A673 (cell line): ENCODE measurements around the gene TRMT112.

Experiments used
- CTCF ChIP-seq: fragments of 300-800, 200-600 bp; sonication (generic); conservative IDR thresholded peaks from 2 replicates; pipeline ENCODE4 v1.5.1; 2017; ENCODE audit warnings: low read depth, mild to moderate bottlenecking, antibody characterized with exemption, low read length, moderate library complexity, mixed read lengths
- EZH2 ChIP-seq: fragments of 200-600 bp; sonication (generic); IDR thresholded peaks from 2 replicates; pipeline ENCODE4 v1.6.1; 2017; ENCODE audit warnings: borderline replicate concordance, low read depth, mild to moderate bottlenecking, mixed read lengths, antibody characterized with exemption, low read length; ENCODE audit not compliant: poor library complexity, severe bottlenecking

GRCh38 chr11:64298966-64299846, 18.2 kb downstream of the TRMT112 start:
- TF ChIP-seq CTCF = no peak
- no peak for TF ChIP-seq EZH2
